HG03196 (cell line): ENCODE data around the gene PEAK1.

Experiments used
- ATAC-seq: cut with Tn5 transposase; IDR thresholded peaks from one replicate; pipeline ENCODE4 v1.9.1; 2021; ENCODE audit not compliant: unreplicated experiment

PEAK1 gene

GRCh38 chr15:77402740-77403379 lies 17.0 kb downstream of the PEAK1 start:
- ATAC-seq, result no peak

GRCh38 chr15:77400258-77400657 lies 19.6 kb downstream of the PEAK1 start:
- ATAC-seq, result no peak

- ATAC-seq, result no peak
Measured at GRCh38 chr15:77398927-77399326, 21.0 kb downstream of the PEAK1 start.

GRCh38 chr15:77396692-77397091 lies 23.2 kb downstream of the PEAK1 start:
- no peak for ATAC-seq

- no peak for ATAC-seq
Measured at GRCh38 chr15:77395013-77395774, 24.7 kb downstream of the PEAK1 start.

GRCh38 chr15:77393471-77393840 lies 26.4 kb downstream of the PEAK1 start:
- ATAC-seq, result no peak

- no peak for ATAC-seq
Measured at GRCh38 chr15:77392762-77393470, 27.0 kb downstream of the PEAK1 start.

GRCh38 chr15:77391372-77391951 lies 28.4 kb downstream of the PEAK1 start:
- no peak for ATAC-seq

- ATAC-seq, result no peak
Measured at GRCh38 chr15:77387365-77388105, 32.4 kb downstream of the PEAK1 start.

GRCh38 chr15:77386626-77387025 lies 33.3 kb downstream of the PEAK1 start:
- ATAC-seq, result no peak

GRCh38 chr15:77384589-77385359 lies 35.1 kb downstream of the PEAK1 start:
- no peak for ATAC-seq

GRCh38 chr15:77384086-77384485 lies 35.8 kb downstream of the PEAK1 start:
- ATAC-seq, result no peak

GRCh38 chr15:77380033-77380432 lies 39.9 kb downstream of the PEAK1 start:
- ATAC-seq, result no peak

GRCh38 chr15:77376770-77377169 lies 43.1 kb downstream of the PEAK1 start:
- ATAC-seq, result no peak

- ATAC-seq, result no peak
Measured at GRCh38 chr15:77375133-77375532, 44.8 kb downstream of the PEAK1 start.

- ATAC-seq, result no peak
Measured at GRCh38 chr15:77373441-77373840, 46.5 kb downstream of the PEAK1 start.

GRCh38 chr15:77371850-77372563 lies 47.9 kb downstream of the PEAK1 start:
- ATAC-seq, result no peak

GRCh38 chr15:77370580-77370979 lies 49.3 kb downstream of the PEAK1 start:
- no peak for ATAC-seq

- no peak for ATAC-seq
Measured at GRCh38 chr15:77369168-77369567, 50.7 kb downstream of the PEAK1 start.

GRCh38 chr15:77367631-77368030 lies 52.3 kb downstream of the PEAK1 start:
- ATAC-seq, result no peak
